Measurements from ENCODE around the gene PRMT9. TPM values are rescaled to one million over a fixed set of nuclear protein-coding genes. Genes with fewer than 3 reads are reported as not detected.

The PRMT9 gene
- total and polyA plus RNA-seq, 2 of the 13 experiments (the other 11 are each of a cell fraction or from before 2014, with no cell fraction given), result 4.0 to 9.7 TPM

DNA sequence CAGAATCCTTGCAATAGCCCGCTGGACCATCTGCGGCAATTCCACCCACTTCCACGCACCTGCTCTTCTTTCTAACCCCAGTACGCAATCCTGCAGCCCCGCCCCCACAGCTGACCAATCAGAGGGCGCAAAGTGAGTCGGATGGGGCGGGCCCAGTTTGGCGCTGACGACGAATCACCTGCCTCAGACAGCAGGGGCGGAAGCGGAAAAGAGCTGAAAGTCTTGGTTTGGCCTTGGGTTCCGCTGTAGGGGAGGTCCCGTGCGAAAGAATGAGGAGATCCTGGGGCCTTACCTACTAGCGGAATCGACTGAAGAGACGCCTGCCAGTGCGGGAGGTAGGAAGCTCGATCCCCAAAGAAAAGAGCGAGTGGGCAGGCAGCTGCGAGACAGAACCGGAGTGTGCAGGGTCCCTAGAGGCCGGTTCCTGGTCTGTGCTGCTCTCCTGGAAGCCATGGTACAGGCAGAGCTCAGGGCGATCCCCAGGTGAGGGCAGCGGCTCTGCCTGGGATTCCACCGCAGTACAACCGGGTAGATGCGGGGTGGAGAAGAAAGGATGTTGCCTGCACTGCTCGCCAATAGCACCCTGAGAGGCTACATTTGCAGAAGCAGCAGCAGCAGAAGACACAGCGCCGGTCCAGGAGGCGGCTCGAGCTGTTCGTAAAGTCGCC lies 66.7 kb downstream of the PRMT9 start, which contains the start of gene TMEM184C (continued):
- TF ChIP-seq, protein P1, sequence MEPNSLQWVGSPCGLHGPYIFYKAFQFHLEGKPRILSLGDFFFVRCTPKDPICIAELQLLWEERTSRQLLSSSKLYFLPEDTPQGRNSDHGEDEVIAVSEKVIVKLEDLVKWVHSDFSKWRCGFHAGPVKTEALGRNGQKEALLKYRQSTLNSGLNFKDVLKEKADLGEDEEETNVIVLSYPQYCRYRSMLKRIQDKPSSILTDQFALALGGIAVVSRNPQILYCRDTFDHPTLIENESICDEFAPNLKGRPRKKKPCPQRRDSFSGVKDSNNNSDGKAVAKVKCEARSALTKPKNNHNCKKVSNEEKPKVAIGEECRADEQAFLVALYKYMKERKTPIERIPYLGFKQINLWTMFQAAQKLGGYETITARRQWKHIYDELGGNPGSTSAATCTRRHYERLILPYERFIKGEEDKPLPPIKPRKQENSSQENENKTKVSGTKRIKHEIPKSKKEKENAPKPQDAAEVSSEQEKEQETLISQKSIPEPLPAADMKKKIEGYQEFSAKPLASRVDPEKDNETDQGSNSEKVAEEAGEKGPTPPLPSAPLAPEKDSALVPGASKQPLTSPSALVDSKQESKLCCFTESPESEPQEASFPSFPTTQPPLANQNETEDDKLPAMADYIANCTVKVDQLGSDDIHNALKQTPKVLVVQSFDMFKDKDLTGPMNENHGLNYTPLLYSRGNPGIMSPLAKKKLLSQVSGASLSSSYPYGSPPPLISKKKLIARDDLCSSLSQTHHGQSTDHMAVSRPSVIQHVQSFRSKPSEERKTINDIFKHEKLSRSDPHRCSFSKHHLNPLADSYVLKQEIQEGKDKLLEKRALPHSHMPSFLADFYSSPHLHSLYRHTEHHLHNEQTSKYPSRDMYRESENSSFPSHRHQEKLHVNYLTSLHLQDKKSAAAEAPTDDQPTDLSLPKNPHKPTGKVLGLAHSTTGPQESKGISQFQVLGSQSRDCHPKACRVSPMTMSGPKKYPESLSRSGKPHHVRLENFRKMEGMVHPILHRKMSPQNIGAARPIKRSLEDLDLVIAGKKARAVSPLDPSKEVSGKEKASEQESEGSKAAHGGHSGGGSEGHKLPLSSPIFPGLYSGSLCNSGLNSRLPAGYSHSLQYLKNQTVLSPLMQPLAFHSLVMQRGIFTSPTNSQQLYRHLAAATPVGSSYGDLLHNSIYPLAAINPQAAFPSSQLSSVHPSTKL (CRISPR knock-in tag; IDR thresholded peaks at IDR 0.05), result peak; percentile 49
- TF ChIP-seq, protein P2, sequence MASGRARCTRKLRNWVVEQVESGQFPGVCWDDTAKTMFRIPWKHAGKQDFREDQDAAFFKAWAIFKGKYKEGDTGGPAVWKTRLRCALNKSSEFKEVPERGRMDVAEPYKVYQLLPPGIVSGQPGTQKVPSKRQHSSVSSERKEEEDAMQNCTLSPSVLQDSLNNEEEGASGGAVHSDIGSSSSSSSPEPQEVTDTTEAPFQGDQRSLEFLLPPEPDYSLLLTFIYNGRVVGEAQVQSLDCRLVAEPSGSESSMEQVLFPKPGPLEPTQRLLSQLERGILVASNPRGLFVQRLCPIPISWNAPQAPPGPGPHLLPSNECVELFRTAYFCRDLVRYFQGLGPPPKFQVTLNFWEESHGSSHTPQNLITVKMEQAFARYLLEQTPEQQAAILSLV (CRISPR knock-in tag; IDR thresholded peaks at IDR 0.05; ENCODE audit: borderline replicate concordance), result peak; percentile 88; the same call in 1 of the 2 replicates
- no peak for TF ChIP-seq ZSCAN29 (CRISPR knock-in tag; conservative IDR thresholded peaks at IDR 0.05)
- 0 out of 2 replicates have a peak, but pooled peaks have one; percentile 63 for TF ChIP-seq KLF13 (CRISPR knock-in tag; IDR thresholded peaks at IDR 0.05)
- peak in 1 of 2 experiments; percentile 29; a peak in 1 of 4 replicates for TF ChIP-seq KLF16 (CRISPR knock-in tag; IDR thresholded peaks at IDR 0.05)
- TF ChIP-seq ZNF343 (CRISPR knock-in tag; IDR thresholded peaks at IDR 0.05), result 0 out of 2 replicates have a peak, but pooled peaks have one; percentile 55
- TF ChIP-seq KDM1A (CRISPR knock-in tag; IDR thresholded peaks at IDR 0.05), result no peak
- TF ChIP-seq, protein P3, sequence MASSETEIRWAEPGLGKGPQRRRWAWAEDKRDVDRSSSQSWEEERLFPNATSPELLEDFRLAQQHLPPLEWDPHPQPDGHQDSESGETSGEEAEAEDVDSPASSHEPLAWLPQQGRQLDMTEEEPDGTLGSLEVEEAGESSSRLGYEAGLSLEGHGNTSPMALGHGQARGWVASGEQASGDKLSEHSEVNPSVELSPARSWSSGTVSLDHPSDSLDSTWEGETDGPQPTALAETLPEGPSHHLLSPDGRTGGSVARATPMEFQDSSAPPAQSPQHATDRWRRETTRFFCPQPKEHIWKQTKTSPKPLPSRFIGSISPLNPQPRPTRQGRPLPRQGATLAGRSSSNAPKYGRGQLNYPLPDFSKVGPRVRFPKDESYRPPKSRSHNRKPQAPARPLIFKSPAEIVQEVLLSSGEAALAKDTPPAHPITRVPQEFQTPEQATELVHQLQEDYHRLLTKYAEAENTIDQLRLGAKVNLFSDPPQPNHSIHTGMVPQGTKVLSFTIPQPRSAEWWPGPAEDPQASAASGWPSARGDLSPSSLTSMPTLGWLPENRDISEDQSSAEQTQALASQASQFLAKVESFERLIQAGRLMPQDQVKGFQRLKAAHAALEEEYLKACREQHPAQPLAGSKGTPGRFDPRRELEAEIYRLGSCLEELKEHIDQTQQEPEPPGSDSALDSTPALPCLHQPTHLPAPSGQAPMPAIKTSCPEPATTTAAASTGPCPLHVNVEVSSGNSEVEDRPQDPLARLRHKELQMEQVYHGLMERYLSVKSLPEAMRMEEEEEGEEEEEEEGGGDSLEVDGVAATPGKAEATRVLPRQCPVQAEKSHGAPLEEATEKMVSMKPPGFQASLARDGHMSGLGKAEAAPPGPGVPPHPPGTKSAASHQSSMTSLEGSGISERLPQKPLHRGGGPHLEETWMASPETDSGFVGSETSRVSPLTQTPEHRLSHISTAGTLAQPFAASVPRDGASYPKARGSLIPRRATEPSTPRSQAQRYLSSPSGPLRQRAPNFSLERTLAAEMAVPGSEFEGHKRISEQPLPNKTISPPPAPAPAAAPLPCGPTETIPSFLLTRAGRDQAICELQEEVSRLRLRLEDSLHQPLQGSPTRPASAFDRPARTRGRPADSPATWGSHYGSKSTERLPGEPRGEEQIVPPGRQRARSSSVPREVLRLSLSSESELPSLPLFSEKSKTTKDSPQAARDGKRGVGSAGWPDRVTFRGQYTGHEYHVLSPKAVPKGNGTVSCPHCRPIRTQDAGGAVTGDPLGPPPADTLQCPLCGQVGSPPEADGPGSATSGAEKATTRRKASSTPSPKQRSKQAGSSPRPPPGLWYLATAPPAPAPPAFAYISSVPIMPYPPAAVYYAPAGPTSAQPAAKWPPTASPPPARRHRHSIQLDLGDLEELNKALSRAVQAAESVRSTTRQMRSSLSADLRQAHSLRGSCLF (CRISPR knock-in tag; IDR thresholded peaks at IDR 0.05; ENCODE audit: borderline replicate concordance), result no peak
- TF ChIP-seq, protein P4, sequence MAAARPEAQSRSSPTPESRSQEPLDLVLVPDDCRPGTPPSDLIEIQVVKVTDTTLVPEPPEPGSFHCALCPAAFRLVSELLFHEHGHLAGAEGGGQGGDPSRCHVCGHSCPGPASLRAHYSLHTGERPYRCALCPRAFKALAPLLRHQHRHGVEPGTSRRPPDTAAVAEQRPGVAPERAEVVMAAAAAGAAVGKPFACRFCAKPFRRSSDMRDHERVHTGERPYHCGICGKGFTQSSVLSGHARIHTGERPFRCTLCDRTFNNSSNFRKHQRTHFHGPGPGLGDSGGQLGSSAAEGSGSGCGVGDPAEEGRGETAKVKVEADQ (CRISPR knock-in tag; IDR thresholded peaks at IDR 0.05; ENCODE audit: borderline replicate concordance), result peak; percentile 72; the same call in 1 of the 2 replicates
- no peak for TF ChIP-seq ZNF7 (CRISPR knock-in tag; IDR thresholded peaks at IDR 0.05)
- TF ChIP-seq ZNF652 (CRISPR knock-in tag; IDR thresholded peaks at IDR 0.05; ENCODE audit: borderline replicate concordance, low read depth), result no peak
- TF ChIP-seq BHLHE40 (IDR thresholded peaks at IDR 0.05; ENCODE audit: low read length), result peak; percentile 58
- peak; percentile 94 for TF ChIP-seq PHF20 (CRISPR knock-in tag; IDR thresholded peaks at IDR 0.05)
- TF ChIP-seq ZNF629 (CRISPR knock-in tag; conservative IDR thresholded peaks at IDR 0.05), result 0 out of 2 replicates have a peak, but pooled peaks have one; percentile 13
- TF ChIP-seq NFYC (CRISPR knock-in tag; IDR thresholded peaks at IDR 0.05), result peak; percentile 95
- no peak for TF ChIP-seq ELF4 (CRISPR knock-in tag; IDR thresholded peaks at IDR 0.05; ENCODE audit: borderline replicate concordance)
- no peak for TF ChIP-seq ZNF616 (CRISPR knock-in tag; IDR thresholded peaks at IDR 0.05; ENCODE audit: low read depth)
- no peak for TF ChIP-seq JARID2 (CRISPR knock-in tag; IDR thresholded peaks at IDR 0.05; ENCODE audit: insufficient replicate concordance)
- 0 out of 2 replicates have a peak, but pooled peaks have one; percentile 70 for TF ChIP-seq CCDC6 (CRISPR knock-in tag; IDR thresholded peaks at IDR 0.05)

Measured in HepG2 (cell line).